ENCODE measurements around the gene INSIG1. TPM values are rescaled to one million over a fixed set of nuclear protein-coding genes. Genes with fewer than 3 reads are reported as not detected.
A peak's percentile ranks its signal among the peaks of the same experiment; 100 is the strongest.

Gene INSIG1
- total and polyA plus RNA-seq, 2 donors from 2014 or later = 24.6 to 25.7 TPM

DNA sequence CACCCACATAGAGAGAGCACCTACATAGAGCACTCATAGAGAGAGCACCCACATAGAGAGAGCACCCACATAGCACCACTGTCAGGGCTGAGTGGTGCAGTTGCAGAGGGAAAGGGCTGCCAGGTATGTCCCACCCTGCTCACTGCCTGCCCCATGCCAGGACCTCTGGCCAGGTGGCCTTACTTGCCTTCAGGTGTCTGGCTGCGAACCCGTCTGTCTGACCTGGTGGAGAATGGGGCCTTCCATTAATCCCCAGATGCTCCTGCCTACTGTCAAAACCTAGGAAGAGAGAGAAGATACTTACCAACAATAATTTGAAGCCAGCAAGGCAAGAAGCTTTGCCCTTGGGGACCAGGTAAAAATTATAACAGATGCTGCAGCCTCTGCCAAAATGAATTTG is 51.1 kb downstream of the INSIG1 start:
- Histone ChIP-seq H3K4me1 (ENCODE audit: control insufficient read depth in 2 of 3, insufficient read depth in 2 of 3, low read depth in 1 of 3, low read length in 3 of 3) (peaks cover 0 to 5% (median 0%) of the 10 kb centered on the region in 3 donors), H3K9ac (ENCODE audit: low read length in 3 of 3) (no peak overlapping the region), H3K36me3 (ENCODE audit: control insufficient read depth in 2 of 3, insufficient read depth in 3 of 3, low read length in 3 of 3) (no peaks in the 10 kb centered on the region), H3K9me3 (ENCODE audit: control insufficient read depth in 2 of 3, insufficient read depth in 1 of 3, low read length in 3 of 3) (no peaks in the 10 kb centered on the region), H3K27ac (ENCODE audit: low read depth in 2 of 2, low read length in 2 of 2) (no peak overlapping the region), H3K27me3 (ENCODE audit: control insufficient read depth, insufficient read depth, low read length) (no peaks in the 10 kb centered on the region), H3K4me3 (ENCODE audit: low read length in 3 of 3) (no peak overlapping the region)
- intact Hi-C loops (cut with DNase I) = no loop called here
- FAIRE-seq (no peak), DNase-seq (no peak)
- TF ChIP-seq, protein P1, sequence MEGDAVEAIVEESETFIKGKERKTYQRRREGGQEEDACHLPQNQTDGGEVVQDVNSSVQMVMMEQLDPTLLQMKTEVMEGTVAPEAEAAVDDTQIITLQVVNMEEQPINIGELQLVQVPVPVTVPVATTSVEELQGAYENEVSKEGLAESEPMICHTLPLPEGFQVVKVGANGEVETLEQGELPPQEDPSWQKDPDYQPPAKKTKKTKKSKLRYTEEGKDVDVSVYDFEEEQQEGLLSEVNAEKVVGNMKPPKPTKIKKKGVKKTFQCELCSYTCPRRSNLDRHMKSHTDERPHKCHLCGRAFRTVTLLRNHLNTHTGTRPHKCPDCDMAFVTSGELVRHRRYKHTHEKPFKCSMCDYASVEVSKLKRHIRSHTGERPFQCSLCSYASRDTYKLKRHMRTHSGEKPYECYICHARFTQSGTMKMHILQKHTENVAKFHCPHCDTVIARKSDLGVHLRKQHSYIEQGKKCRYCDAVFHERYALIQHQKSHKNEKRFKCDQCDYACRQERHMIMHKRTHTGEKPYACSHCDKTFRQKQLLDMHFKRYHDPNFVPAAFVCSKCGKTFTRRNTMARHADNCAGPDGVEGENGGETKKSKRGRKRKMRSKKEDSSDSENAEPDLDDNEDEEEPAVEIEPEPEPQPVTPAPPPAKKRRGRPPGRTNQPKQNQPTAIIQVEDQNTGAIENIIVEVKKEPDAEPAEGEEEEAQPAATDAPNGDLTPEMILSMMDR (IDR thresholded peaks at IDR 0.05; ENCODE audit: borderline replicate concordance, extremely low read depth, insufficient read depth) = no peak

DNA sequence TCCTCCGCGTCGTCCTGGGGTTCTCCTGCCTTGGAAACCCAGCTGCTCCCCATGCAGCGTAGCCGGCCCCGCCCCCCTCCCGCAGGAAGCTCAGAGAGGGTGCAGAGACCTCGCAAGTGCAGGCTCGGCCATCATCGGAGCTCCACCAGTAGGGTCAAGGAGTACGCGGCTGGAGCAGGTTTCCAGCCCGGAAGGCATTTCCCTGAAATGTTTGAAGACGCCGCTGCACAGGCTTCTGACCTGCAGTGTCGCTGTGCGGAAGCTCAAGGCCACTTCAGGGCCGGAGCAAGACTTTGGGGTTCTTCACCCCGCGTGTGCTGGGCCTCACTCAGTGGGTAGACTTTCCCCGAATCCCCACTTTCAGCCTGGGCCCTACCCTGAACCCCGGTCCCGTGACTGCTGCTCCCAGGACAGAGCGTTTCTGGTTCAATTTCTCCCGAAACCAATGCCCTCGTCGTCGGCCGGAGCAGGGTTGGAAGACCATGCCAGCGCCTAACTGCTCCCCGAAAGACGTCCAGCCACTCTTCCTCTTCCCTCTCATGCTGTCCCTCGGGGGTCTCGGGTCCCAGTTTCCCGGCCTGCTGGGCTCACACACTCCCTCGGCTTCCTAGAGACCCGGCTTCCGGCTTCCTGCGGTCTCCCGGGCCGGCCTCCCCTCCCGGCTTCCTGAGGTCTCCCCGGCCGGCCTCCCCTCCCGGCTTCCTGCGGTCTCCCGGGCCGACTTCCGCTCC is 52.1 kb downstream of the INSIG1 start:
- FAIRE-seq (no peak), DNase-seq (peak in 1 of 5 donors; percentile 68)
- Histone ChIP-seq H3K4me3 (ENCODE audit: low read length in 3 of 3) (no peak overlapping the region), H3K27ac (ENCODE audit: low read depth in 2 of 2, low read length in 2 of 2) (no peak overlapping the region), H3K9me3 (ENCODE audit: control insufficient read depth in 2 of 3, insufficient read depth in 1 of 3, low read length in 3 of 3) (no peaks in the 10 kb centered on the region), H3K36me3 (ENCODE audit: control insufficient read depth in 2 of 3, insufficient read depth in 3 of 3, low read length in 3 of 3) (no peaks in the 10 kb centered on the region), H3K9ac (ENCODE audit: low read length in 3 of 3) (no peak overlapping the region), H3K4me1 (ENCODE audit: control insufficient read depth in 2 of 3, insufficient read depth in 2 of 3, low read depth in 1 of 3, low read length in 3 of 3) (peaks cover 0 to 5% (median 0%) of the 10 kb centered on the region in 3 donors), H3K27me3 (ENCODE audit: control insufficient read depth, insufficient read depth, low read length) (no peaks in the 10 kb centered on the region)
- TF ChIP-seq, protein P1 (IDR thresholded peaks at IDR 0.05; ENCODE audit: borderline replicate concordance, extremely low read depth, insufficient read depth) = no peak
- intact Hi-C loops (cut with DNase I) = loop anchor here (10.0 kb wide), 1 partner anchor 425 kb away; no protein-coding TSS in a partner anchor

DNA sequence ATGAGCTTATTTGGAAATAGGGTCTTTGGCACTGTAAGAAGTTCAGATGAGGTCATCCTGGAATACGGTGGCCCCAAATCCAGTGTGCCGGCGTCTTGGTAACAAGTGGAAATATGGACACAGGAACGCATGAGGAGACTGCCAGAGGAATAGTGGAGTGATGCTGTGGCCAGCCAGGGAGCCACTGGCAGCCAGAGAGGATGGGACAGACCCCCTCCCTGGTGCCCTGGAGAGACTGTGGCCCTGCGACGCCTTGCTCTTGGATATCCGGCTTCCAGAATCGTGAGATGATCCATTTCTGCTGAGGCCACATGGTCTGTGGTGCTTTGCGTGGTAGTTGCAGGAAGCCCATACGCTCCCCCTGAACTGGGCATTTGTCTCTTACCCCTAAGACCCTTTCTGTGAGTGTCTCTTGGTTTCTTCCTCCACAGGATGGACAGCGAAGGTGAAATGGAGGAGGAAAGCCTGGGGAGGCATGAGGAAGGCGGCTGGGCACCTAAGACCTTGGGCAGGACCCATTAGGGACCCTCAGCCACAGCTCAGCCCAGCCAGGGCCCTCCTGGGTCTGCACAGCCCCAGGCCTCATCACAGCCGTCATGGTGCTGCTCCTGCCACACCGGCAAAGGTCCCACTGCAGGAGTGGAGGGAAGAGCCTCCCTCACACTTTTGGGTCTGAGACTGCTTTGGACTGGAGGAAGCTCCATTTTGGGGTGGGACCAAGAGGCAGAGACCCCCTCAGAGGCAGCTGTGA is 53.6 kb downstream of the INSIG1 start:
- FAIRE-seq (no peak), DNase-seq (peak in 1 of 5 donors; percentile 32)
- no peaks in the 10 kb centered on the region for H3K9me3 ChIP-seq (ENCODE audit: control insufficient read depth in 2 of 3, insufficient read depth in 1 of 3, low read length in 3 of 3)
- no peak overlapping the region for H3K27ac ChIP-seq (ENCODE audit: low read depth in 2 of 2, low read length in 2 of 2)
- no peak overlapping the region for H3K4me3 ChIP-seq (ENCODE audit: low read length in 3 of 3)
- H3K4me1 ChIP-seq (ENCODE audit: control insufficient read depth in 2 of 3, insufficient read depth in 2 of 3, low read depth in 1 of 3, low read length in 3 of 3) = no peaks in the 10 kb centered on the region
- no peaks in the 10 kb centered on the region for H3K36me3 ChIP-seq (ENCODE audit: control insufficient read depth in 2 of 3, insufficient read depth in 3 of 3, low read length in 3 of 3)
- intact Hi-C loops (cut with DNase I) = loop anchor here (10.0 kb wide), 1 partner anchor 426 kb away; no protein-coding TSS in a partner anchor
- no peak overlapping the region for H3K9ac ChIP-seq (ENCODE audit: low read length in 3 of 3)
- TF ChIP-seq, protein P1 (IDR thresholded peaks at IDR 0.05; ENCODE audit: borderline replicate concordance, extremely low read depth, insufficient read depth) = no peak
- no peaks in the 10 kb centered on the region for H3K27me3 ChIP-seq (ENCODE audit: control insufficient read depth, insufficient read depth, low read length)
